K562 (cell line): Measurements from ENCODE around the gene PRDX1. TPM values are rescaled to one million over a fixed set of nuclear protein-coding genes. Genes with fewer than 3 reads are reported as not detected.

ENCODE experiments used
- ATAC-seq: fragments of 200-7000 bp; cut with Tn5 transposase; 3 replicates; pipeline ENCODE4 v1.9.1; 2020; ENCODE audit warnings: moderate library complexity
- BruUV-seq: library from RNA; stranded (reverse); fragments of 400-500 nt; replicated peaks from 2 replicates; lab custom pipeline; 2021; lab: Mats Ljungman, UMichigan
- CTCF ChIA-PET: fragments of 300-600 bp; formaldehyde crosslinking; extraction: SDS; loops from one replicate; lab custom pipeline; 2021; ENCODE audit warnings: low intra/inter-chr PET ratio; lab: Yijun Ruan, JAX
- POLR2A ChIA-PET: fragments of 300-600, 350-650 bp; sonication (Branson Sonifier 250); formaldehyde crosslinking; extraction: SDS; loops from one replicate; lab custom pipeline; 2021; ENCODE audit warnings: antibody characterized with exemption, inconsistent platforms; lab: Yijun Ruan, JAX
- DNase-seq, 4 experiments: peaks; one replicate each; pipeline versions ENCODE4 v3.0.0 to v3.0.0-alpha.2; 2011 to 2018; ENCODE audit warnings: low spot score in 3 of 4, mixed read lengths in 3 of 4; ENCODE audit errors: extremely low read depth in 1 of 4
- FAIRE-seq: peaks from 2 replicates; lab custom pipeline; 2011; peaks lifted over from hg19 to GRCh38; lab: Jason Lieb, UNC
- H2AFZ ChIP-seq: 2 replicates; pipeline ENCODE4 v1.6.0; 2011; ENCODE audit warnings: low read depth, low read length, control low read depth, inconsistent platforms
- H3K27ac ChIP-seq: fragments of 200-600 bp; 3 replicates; pipeline ENCODE4 v1.8.0; 2011; ENCODE audit warnings: low read depth, mild to moderate bottlenecking, control low read depth, inconsistent platforms, low read length, moderate library complexity, mixed read lengths; ENCODE audit errors: extremely low read depth
- H3K27me3 ChIP-seq, 2 experiments: fragments of 300-600 bp in 1 of 2; 2 replicates in 1 of 2; 3 replicates in 1 of 2; pipeline versions ENCODE4 v1.6.0 to v1.8.0; 2011; ENCODE audit warnings: inconsistent platforms in 2 of 2, low read length in 2 of 2, mild to moderate bottlenecking in 1 of 2, mixed read lengths in 1 of 2, moderate library complexity in 1 of 2; ENCODE audit not compliant: control insufficient read depth in 2 of 2, insufficient read depth in 2 of 2
- H3K36me3 ChIP-seq: fragments of 300-600 bp; 3 replicates; pipeline ENCODE4 v1.8.0; 2011; ENCODE audit warnings: mild to moderate bottlenecking, low read length, inconsistent platforms; ENCODE audit not compliant: control insufficient read depth, insufficient read depth
- H3K4me1 ChIP-seq, 2 experiments: fragments of 200-600 bp in 1 of 2; replicated peaks in 1 of 2; 2 replicates in 1 of 2; 3 replicates in 1 of 2; pipeline versions ENCODE4 v1.5.1 to v1.8.0; 2011; ENCODE audit warnings: inconsistent platforms in 2 of 2, low read length in 2 of 2, mild to moderate bottlenecking in 1 of 2, mixed read lengths in 1 of 2, moderate library complexity in 1 of 2; ENCODE audit not compliant: control insufficient read depth in 2 of 2, insufficient read depth in 2 of 2
- H3K4me2 ChIP-seq: 2 replicates; pipeline ENCODE4 v1.6.1; 2011; ENCODE audit warnings: low read length, control low read depth, inconsistent platforms, mixed read lengths; ENCODE audit not compliant: insufficient read depth
- H3K4me3 ChIP-seq: fragments of 200-600 bp; sonication (generic), shearing (Covaris generic); 2 replicates; pipeline ENCODE4 v1.5.1; 2016; ENCODE audit warnings: control low read depth, inconsistent platforms
- H3K79me2 ChIP-seq: fragments of 200-600 bp; 3 replicates; pipeline ENCODE4 v1.8.0; 2011; ENCODE audit warnings: low read length, inconsistent platforms; ENCODE audit not compliant: control insufficient read depth, insufficient read depth
- H3K9ac ChIP-seq, 2 experiments: 2 replicates each; pipeline versions ENCODE4 v1.6.0 to v1.6.1; 2011; ENCODE audit warnings: low read depth in 2 of 2, low read length in 2 of 2, control low read depth in 1 of 2, inconsistent platforms in 1 of 2, mild to moderate bottlenecking in 1 of 2, mixed read lengths in 1 of 2; ENCODE audit not compliant: insufficient read depth in 1 of 2
- H3K9me1 ChIP-seq: one replicate; pipeline ENCODE4 v1.6.0; 2011; ENCODE audit warnings: inconsistent platforms, mild to moderate bottlenecking, low read length, moderate library complexity; ENCODE audit not compliant: control insufficient read depth, insufficient read depth
- H3K9me3 ChIP-seq: replicated peaks from 2 replicates; pipeline ENCODE4 v1.5.1; 2011; ENCODE audit warnings: low read depth, low read length, inconsistent platforms; ENCODE audit not compliant: control insufficient read depth, insufficient read depth
- H4K20me1 ChIP-seq: replicated peaks from 2 replicates; pipeline ENCODE4 v1.6.1; 2011; ENCODE audit warnings: low read length, inconsistent platforms, mixed read lengths; ENCODE audit not compliant: control insufficient read depth, insufficient read depth
- BRD9 ChIP-seq: fragments of 450-650 bp; IDR thresholded peaks from 2 replicates; pipeline ENCODE4 v1.6.1; 2018; ENCODE audit warnings: low read depth; ENCODE audit not compliant: partially characterized antibody
- CHD4 ChIP-seq: fragments of 200-600 bp; sonication (generic); IDR thresholded peaks from 3 replicates; pipeline ENCODE4 v1.6.1; 2012; ENCODE audit warnings: low read depth, mild to moderate bottlenecking, mixed read lengths, low read length, inconsistent platforms; ENCODE audit not compliant: insufficient read depth, insufficient replicate concordance, poor library complexity, severe bottlenecking
- CUX1 ChIP-seq: fragments of 200-800 bp; sonication (Bioruptor generic); IDR thresholded peaks from 2 replicates; pipeline ENCODE4 v1.6.1; 2016; ENCODE audit warnings: missing genetic modification characterization, missing compliant biosample characterization
- HSF4 ChIP-seq: fragments of 250-450 bp; sonication (Bioruptor Pico); IDR thresholded peaks from 2 replicates; pipeline ENCODE4 v2.1.2; 2022; ENCODE audit warnings: mild to moderate bottlenecking, moderate library complexity, borderline replicate concordance
- ILF3 ChIP-seq: fragments of 450-650 bp; IDR thresholded peaks from 2 replicates; pipeline ENCODE4 v1.6.1; 2018; ENCODE audit warnings: antibody characterized with exemption, mild to moderate bottlenecking, moderate library complexity, borderline replicate concordance
- LCOR ChIP-seq: sonication (generic); formaldehyde crosslinking; IDR thresholded peaks from 2 replicates; pipeline ENCODE4 v1.8.0; 2022; ENCODE audit warnings: mild to moderate bottlenecking, missing genetic modification reagents
- NFATC3 ChIP-seq: fragments of 450-650 bp; IDR thresholded peaks from 2 replicates; pipeline ENCODE4 v1.6.1; 2017; ENCODE audit warnings: mild to moderate bottlenecking
- RCOR1 ChIP-seq, 2 experiments: IDR thresholded peaks; 2 replicates each; pipeline ENCODE4 v1.6.1; 2012; ENCODE audit warnings: low read depth in 2 of 2, low read length in 2 of 2, borderline replicate concordance in 1 of 2, improper control_type of control experiment in 1 of 2
- SMAD4 ChIP-seq: fragments of 250-450 bp; sonication (Bioruptor Pico); conservative IDR thresholded peaks from 2 replicates; pipeline ENCODE4 v1.8.0; 2021; ENCODE audit warnings: inconsistent platforms, mild to moderate bottlenecking, moderate library complexity
- TEAD4 ChIP-seq, 2 experiments: sonication (generic) in 1 of 2; formaldehyde crosslinking in 1 of 2; IDR thresholded peaks; 2 replicates each; pipeline versions ENCODE4 v1.6.1 to v1.8.0; 2012 to 2022; ENCODE audit warnings: borderline replicate concordance in 1 of 2, inconsistent platforms in 1 of 2, low read length in 1 of 2, mild to moderate bottlenecking in 1 of 2, missing genetic modification reagents in 1 of 2
- YBX1 ChIP-seq: fragments of 450-650 bp; IDR thresholded peaks from 2 replicates; pipeline ENCODE4 v1.7.1; 2016; ENCODE audit warnings: mild to moderate bottlenecking
- ZNF175 ChIP-seq: fragments of 200-800 bp; sonication (Bioruptor generic); IDR thresholded peaks from 2 replicates; pipeline ENCODE4 v1.6.1; 2016; ENCODE audit warnings: low read depth, mild to moderate bottlenecking, missing genetic modification characterization, missing compliant biosample characterization
- ZNF512 ChIP-seq: IDR thresholded peaks from 2 replicates; pipeline ENCODE4 v1.6.1; 2016; ENCODE audit warnings: missing genetic modification characterization, missing compliant biosample characterization
- ZNF77 ChIP-seq: fragments of 250-450 bp; sonication (Bioruptor Pico); IDR thresholded peaks from 2 replicates; pipeline ENCODE4 v1.5.0; 2020
- WGBS: fragments of 100-300 bp; shearing (Covaris generic); methylation state at CpG from one replicate; pipeline ENCODE4 v1.1.6; 2016; ENCODE audit warnings: low coverage, mixed read lengths; ENCODE audit not compliant: insufficient coverage; ENCODE audit errors: missing lambda C conversion rate; 5-methylcytosine and 5-hydroxymethylcytosine counted together
- in situ Hi-C: fragments of 300-500 bp; cut with MboI; formaldehyde crosslinking; loops from 4 replicates; pipeline ENCODE4 v1.15.0; 2018; ENCODE audit warnings: inconsistent platforms, mixed read lengths
- intact Hi-C: fragments of 100-400 bp; cut with micrococcal nuclease; formaldehyde crosslinking; loops from 2 replicates; pipeline ENCODE4 v1.14.2; 2022
- polyA plus RNA-seq, 8 experiments: library from polyadenylated mRNA; depleted of rRNA in 4 of 8; stranded (reverse) in 5 of 8; unstranded in 3 of 8; fragments of >200 nt; fragmentation: Nextera tagmentation in 2 of 8; fragmentation: Illumina TruSeq in 1 of 8; extraction: Ambion mirVana in 2 of 8; extraction: Trizol in 1 of 8; gene quantifications; 2 replicates each; pipeline versions ENCODE4 v1.2.1 to v1.2.3, GENCODE V29; 2011 to 2014; ENCODE audit warnings: inconsistent platforms in 1 of 8, missing spikeins in 1 of 8
- total RNA-seq, 7 experiments: library from RNA; depleted of rRNA in 6 of 7; stranded (reverse); fragments of >200 nt in 6 of 7; fragmentation: Illumina TruSeq in 2 of 7; extraction: Trizol in 2 of 7; gene quantifications; 2 replicates each; pipeline versions ENCODE4 v1.2.1 to v1.2.3, GENCODE V29; 2011 to 2021; ENCODE audit warnings: low replicate concordance in 1 of 7

PRDX1 gene
- total and polyA plus RNA-seq, 9 of the 15 experiments (the other 6 are each of a cell fraction or from before 2014, with no cell fraction given) = 748 to 2,388 (median 1,045) TPM

GRCh38 chr1:45535988-45536766, 14.5 kb upstream of the PRDX1 start:
- intact Hi-C loops (no loop called here), in situ Hi-C loops (no loop called here)
- Histone ChIP-seq H3K4me2 (no peak overlapping the region), H3K27ac (no peak overlapping the region), H2AFZ (no peak overlapping the region), H3K9ac (no peak overlapping the region), H3K79me2 (no peaks in the 10 kb centered on the region), H3K36me3 (no peaks in the 10 kb centered on the region), H4K20me1 (no peaks in the 10 kb centered on the region), H3K4me1 (peaks cover 0 to 16% of the 10 kb centered on the region in 2 experiments; a peak in 4 of 5 replicates), H3K9me1 (no peaks in the 10 kb centered on the region), H3K27me3 (no peaks in the 10 kb centered on the region), H3K4me3 (no peak overlapping the region), H3K9me3 (no peaks in the 10 kb centered on the region)
- ChIA-PET CTCF (interaction anchor here (0.7 kb wide), 1 partner anchor 27 kb away, joined by 3 read pairs; no protein-coding TSS in a partner anchor), POLR2A (interaction anchor here (0.6 to 10.3 kb wide), 8 partner anchors 9 to 600 kb away, joined by 3 to 135 read pairs (median 6); partner anchors contain the start of genes AKR1A1, NASP and PRDX1)
- 37% methylated on average over 6 of the region's 6 CpGs for WGBS
- peak; percentile 82 for ATAC-seq
- FAIRE-seq = peak; percentile 84
- no TSS peak for BruUV-seq
- DNase-seq = peak in 1 of 4 experiments; percentile 49
- no peak for TF ChIP-seq HSF4 (CRISPR knock-in tag)
- TF ChIP-seq ZNF512 (tag) = no peak
- no peak for TF ChIP-seq BRD9
- no peak for TF ChIP-seq SMAD4 (CRISPR knock-in tag)
- TF ChIP-seq ZNF77 (CRISPR knock-in tag) = no peak
- no peak for TF ChIP-seq NFATC3
- no peak for TF ChIP-seq ILF3
- no peak for TF ChIP-seq LCOR (CRISPR knock-in tag)
- no peak for TF ChIP-seq CHD4
- no peak for TF ChIP-seq ZNF175
- TF ChIP-seq RCOR1 (IDR thresholded peaks at IDR 0.05; ENCODE audit: borderline replicate concordance in 1 of 2, low read depth in 2 of 2, low read length in 2 of 2) = peak in 1 of 2 experiments; percentile 82; a peak in 2 of 4 replicates
- TF ChIP-seq CUX1 = no peak
- 0 out of 2 replicates have a peak, but pooled peaks have one; percentile 23 for TF ChIP-seq TEAD4 (IDR thresholded peaks at IDR 0.05; ENCODE audit: low read length)
- TF ChIP-seq TEAD4 (CRISPR knock-in tag; IDR thresholded peaks at IDR 0.05; ENCODE audit: borderline replicate concordance) = no peak
- no peak for TF ChIP-seq YBX1
